T-helper 17 cell (primary cell): ENCODE measurements around the gene SOX8. TPM values are rescaled to one million over a fixed set of nuclear protein-coding genes. Genes with fewer than 3 reads are reported as not detected.

Experiments
- ATAC-seq: fragments of 150-1000 bp; cut with Tn5 transposase; 2 replicates; pipeline ENCODE4 v1.10.0; 2021; ENCODE audit warnings: mild to moderate bottlenecking, moderate library complexity
- DNase-seq, 3 donors: peaks; one replicate each; pipeline versions ENCODE4 v3.0.0 to v3.0.0-alpha.2; 2020 to 2021
- H3K9me3 ChIP-seq: one replicate; pipeline ENCODE4 v1.7.0; 2013; ENCODE audit warnings: low read length, mild to moderate bottlenecking; ENCODE audit not compliant: control insufficient read depth, poor library complexity, severe bottlenecking
- H3K27ac Mint-ChIP-seq: one replicate; pipeline ENCODE4 v1.8.0; 2022; ENCODE audit warnings: mild to moderate bottlenecking, moderate library complexity, mixed read lengths
- H3K27me3 Mint-ChIP-seq: one replicate; pipeline ENCODE4 v1.8.0; 2022; ENCODE audit warnings: mixed read lengths
- H3K36me3 Mint-ChIP-seq: one replicate; pipeline ENCODE4 v1.8.0; 2022; ENCODE audit warnings: low read depth, mixed read lengths
- H3K4me1 Mint-ChIP-seq: one replicate; pipeline ENCODE4 v1.8.0; 2022; ENCODE audit warnings: mild to moderate bottlenecking, mixed read lengths
- H3K4me3 Mint-ChIP-seq: one replicate; pipeline ENCODE4 v1.8.0; 2022; ENCODE audit warnings: mild to moderate bottlenecking, moderate library complexity, mixed read lengths
- total RNA-seq, 4 donors: library from RNA in 2 of 4; stranded (reverse) in 2 of 4; gene quantifications; one replicate each; pipeline ENCODE4 v1.2.3 and lab custom pipeline; 2022 to 2026

Gene SOX8
- total RNA-seq, 2 donors from 2014 or later = 1.1 to 3.1 TPM

GRCh38 chr16:962901-963814 lies 18.4 kb upstream of the SOX8 start:
- H3K36me3 Mint-ChIP-seq = peaks cover 2% of the 10 kb centered on the region
- peaks cover 23% of the 10 kb centered on the region for H3K4me1 Mint-ChIP-seq
- ATAC-seq (no peak), DNase-seq (no peak)
- peak overlapping the region; percentile 97 for H3K27ac Mint-ChIP-seq
- peak overlapping the region; percentile 90 for H3K4me3 Mint-ChIP-seq
- H3K9me3 ChIP-seq = no peaks in the 10 kb centered on the region
- no peaks in the 10 kb centered on the region for H3K27me3 Mint-ChIP-seq

GRCh38 chr16:963913-964312 lies 17.7 kb upstream of the SOX8 start:
- Mint-ChIP-seq H3K27me3 (no peaks in the 10 kb centered on the region), H3K27ac (peak overlapping the region; percentile 97), H3K4me1 (peaks cover 23% of the 10 kb centered on the region), H3K4me3 (peak overlapping the region; percentile 90), H3K36me3 (peaks cover 2% of the 10 kb centered on the region)
- no peaks in the 10 kb centered on the region for H3K9me3 ChIP-seq
- ATAC-seq (peak; percentile 17), DNase-seq (no peak)

DNA sequence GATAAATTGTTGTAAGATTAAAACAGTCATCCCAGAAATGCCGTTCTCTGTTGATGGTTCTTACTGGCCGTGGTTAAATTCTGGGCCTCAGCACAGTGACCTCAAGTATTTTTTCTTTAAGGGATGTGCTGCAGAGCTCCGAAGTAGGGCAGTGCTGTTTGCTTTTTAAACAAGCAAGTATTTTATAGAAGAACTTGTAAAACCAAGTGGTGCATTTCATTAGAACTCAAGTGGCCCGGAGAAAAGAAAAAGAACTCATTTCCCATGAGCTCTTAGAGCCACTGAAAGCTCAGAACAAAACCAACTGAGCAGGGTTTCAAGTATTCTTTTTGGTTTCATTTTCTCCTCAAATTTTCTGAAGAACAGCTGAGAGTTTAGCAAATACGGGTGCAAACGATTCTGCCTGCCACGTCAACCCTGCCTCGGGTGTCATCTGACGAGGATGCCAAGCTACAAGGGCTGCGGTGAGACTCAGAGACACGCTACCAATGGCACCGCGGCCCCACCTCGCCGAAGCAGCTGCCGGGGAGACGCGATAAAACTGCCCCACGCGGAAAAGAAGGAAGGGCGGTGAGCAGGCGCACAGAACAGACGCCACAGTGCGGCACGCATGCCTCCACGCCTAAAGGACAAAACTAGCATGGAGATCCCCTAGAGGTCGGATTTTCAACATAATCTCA lies 17.1 kb upstream of the SOX8 start:
- peak; percentile 46 to 76 (median 72) for DNase-seq
- peak overlapping the region; percentile 97 for H3K27ac Mint-ChIP-seq
- H3K4me1 Mint-ChIP-seq = peaks cover 20% of the 10 kb centered on the region
- no peaks in the 10 kb centered on the region for H3K27me3 Mint-ChIP-seq
- H3K9me3 ChIP-seq = no peaks in the 10 kb centered on the region
- H3K36me3 Mint-ChIP-seq = peaks cover 2% of the 10 kb centered on the region
- peak overlapping the region; percentile 90 for H3K4me3 Mint-ChIP-seq
- peak; percentile 96 for ATAC-seq

DNA sequence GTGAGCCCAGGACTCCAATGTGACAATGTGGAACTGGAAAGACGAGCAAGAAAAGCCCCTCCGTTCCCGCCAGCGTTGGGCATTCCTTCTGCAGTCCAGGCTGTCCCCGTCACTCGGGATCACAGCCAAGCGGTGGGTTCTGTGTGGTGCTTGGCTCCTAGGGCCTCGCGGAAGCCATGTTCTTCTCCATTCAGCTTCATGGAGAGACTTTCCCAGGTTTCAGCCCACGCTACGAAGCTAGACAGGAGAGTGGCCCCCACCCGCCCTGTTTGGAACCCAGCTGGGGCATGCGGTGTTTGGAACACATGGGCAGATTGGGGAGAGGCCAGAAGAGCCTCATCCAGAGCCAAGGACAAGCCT lies 16.6 kb upstream of the SOX8 start:
- H3K4me1 Mint-ChIP-seq = peaks cover 20% of the 10 kb centered on the region
- no peak for DNase-seq
- no peaks in the 10 kb centered on the region for H3K27me3 Mint-ChIP-seq
- peak overlapping the region; percentile 90 for H3K4me3 Mint-ChIP-seq
- no peaks in the 10 kb centered on the region for H3K9me3 ChIP-seq
- H3K27ac Mint-ChIP-seq = peak overlapping the region; percentile 97
- peaks cover 2% of the 10 kb centered on the region for H3K36me3 Mint-ChIP-seq
- no peak for ATAC-seq

DNA sequence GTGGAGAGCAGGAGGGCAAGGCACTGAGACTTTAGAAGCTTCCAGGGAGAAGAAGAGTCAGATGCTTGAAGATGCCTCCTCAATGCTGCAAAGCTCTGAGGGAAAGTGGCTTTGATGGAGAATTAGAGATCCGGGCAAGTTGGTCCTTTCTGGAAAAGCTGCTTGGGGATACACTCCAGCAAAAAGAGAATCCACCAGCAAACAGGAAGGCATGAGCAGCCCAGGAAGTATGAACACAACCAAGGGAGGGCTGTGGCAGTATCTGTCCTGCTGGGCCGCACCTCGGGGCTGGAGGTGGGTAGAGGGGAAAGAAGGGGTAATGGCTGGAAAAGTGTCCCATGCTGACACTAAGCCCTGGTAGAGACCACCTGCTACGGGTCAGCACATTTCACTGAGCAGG lies 16.1 kb upstream of the SOX8 start:
- no peaks in the 10 kb centered on the region for H3K9me3 ChIP-seq
- peaks cover 20% of the 10 kb centered on the region for H3K4me1 Mint-ChIP-seq
- H3K27me3 Mint-ChIP-seq = no peaks in the 10 kb centered on the region
- H3K36me3 Mint-ChIP-seq = peaks cover 2% of the 10 kb centered on the region
- ATAC-seq (no peak), DNase-seq (no peak)
- H3K27ac Mint-ChIP-seq = peak overlapping the region; percentile 97
- H3K4me3 Mint-ChIP-seq = no peak overlapping the region

GRCh38 chr16:966035-966434 lies 15.5 kb upstream of the SOX8 start:
- Mint-ChIP-seq H3K27me3 (no peaks in the 10 kb centered on the region), H3K4me1 (peaks cover 20% of the 10 kb centered on the region), H3K27ac (peak overlapping the region; percentile 97), H3K36me3 (peaks cover 2% of the 10 kb centered on the region), H3K4me3 (no peak overlapping the region)
- DNase-seq (no peak), ATAC-seq (no peak)
- H3K9me3 ChIP-seq = no peaks in the 10 kb centered on the region

DNA sequence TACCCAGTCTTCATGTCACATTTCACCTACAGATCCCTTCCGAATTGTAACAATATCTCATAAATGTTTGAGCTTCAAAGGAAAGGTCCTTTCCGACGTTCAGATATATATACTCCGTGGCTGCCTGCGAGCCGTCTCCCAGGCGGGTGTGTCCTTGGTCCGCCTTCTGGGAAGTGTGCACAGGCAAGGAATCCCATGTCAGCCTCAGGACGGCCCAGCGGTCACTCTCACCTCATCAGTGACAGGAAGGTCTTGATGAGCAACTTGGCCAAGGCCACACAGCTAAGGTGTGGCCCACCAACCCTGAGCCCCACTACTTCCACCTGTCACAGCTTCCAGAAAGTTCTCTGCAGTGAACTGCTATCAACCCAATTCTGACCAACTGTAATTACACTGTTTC lies 15.1 kb upstream of the SOX8 start:
- Mint-ChIP-seq H3K4me3 (no peak overlapping the region), H3K4me1 (peaks cover 22% of the 10 kb centered on the region), H3K36me3 (peaks cover 2% of the 10 kb centered on the region), H3K27me3 (no peaks in the 10 kb centered on the region), H3K27ac (peak overlapping the region; percentile 79)
- no peaks in the 10 kb centered on the region for H3K9me3 ChIP-seq
- ATAC-seq (no peak), DNase-seq (no peak)

GRCh38 chr16:967077-967541 lies 14.5 kb upstream of the SOX8 start:
- H3K27ac Mint-ChIP-seq = no peak overlapping the region
- H3K4me3 Mint-ChIP-seq = no peak overlapping the region
- no peaks in the 10 kb centered on the region for H3K27me3 Mint-ChIP-seq
- ATAC-seq (no peak), DNase-seq (no peak)
- H3K36me3 Mint-ChIP-seq = peaks cover 2% of the 10 kb centered on the region
- peaks cover 23% of the 10 kb centered on the region for H3K4me1 Mint-ChIP-seq
- H3K9me3 ChIP-seq = no peaks in the 10 kb centered on the region

DNA sequence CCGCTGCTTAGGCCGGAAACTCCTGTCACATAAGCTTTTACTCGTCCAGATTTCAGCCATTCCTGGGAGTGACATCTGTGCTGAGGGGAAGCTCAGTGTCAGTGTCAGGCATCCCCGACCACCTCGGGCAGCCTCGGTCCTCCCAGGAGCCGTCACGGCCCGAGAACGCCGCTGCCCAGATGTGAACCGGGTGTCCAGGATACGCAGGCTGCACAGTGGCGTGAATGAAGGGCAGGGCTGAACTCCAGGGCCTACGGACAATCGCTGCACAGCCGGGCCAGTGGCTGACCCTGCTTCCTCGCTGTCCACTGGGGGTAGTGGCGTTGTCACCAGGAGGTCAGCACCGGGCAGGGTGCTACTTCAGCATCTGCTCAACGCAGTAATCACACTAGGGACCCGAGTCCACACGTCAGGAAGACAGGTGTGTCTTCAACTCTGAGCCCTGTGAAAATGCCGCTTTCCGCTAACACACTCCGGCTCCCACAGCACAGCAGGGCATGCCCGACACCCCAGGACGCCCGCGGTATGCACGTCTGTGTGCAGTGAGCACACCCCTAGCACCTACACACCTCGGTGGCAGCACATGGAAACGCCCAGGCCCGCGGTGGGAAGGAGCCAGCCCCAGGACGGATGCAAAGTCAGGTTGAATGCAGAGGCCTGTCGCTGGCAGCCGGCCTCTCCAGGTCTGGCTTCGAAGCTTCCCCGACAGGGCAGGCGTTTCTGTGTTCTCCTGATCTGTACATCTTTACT lies 13.8 kb upstream of the SOX8 start:
- Mint-ChIP-seq H3K4me1 (peaks cover 23% of the 10 kb centered on the region), H3K4me3 (no peak overlapping the region), H3K27me3 (no peaks in the 10 kb centered on the region), H3K27ac (peak overlapping the region; percentile 47), H3K36me3 (peaks cover 2% of the 10 kb centered on the region)
- ATAC-seq = no peak
- H3K9me3 ChIP-seq = no peaks in the 10 kb centered on the region
- no peak for DNase-seq

- Mint-ChIP-seq H3K27me3 (no peaks in the 10 kb centered on the region), H3K36me3 (peaks cover 2% of the 10 kb centered on the region), H3K4me1 (peaks cover 20% of the 10 kb centered on the region), H3K4me3 (peak overlapping the region; percentile 74), H3K27ac (peak overlapping the region; percentile 47)
- no peak for ATAC-seq
- no peak for DNase-seq
- no peaks in the 10 kb centered on the region for H3K9me3 ChIP-seq
Measured at GRCh38 chr16:968620-969019, 12.9 kb upstream of the SOX8 start.

GRCh38 chr16:969508-970385 lies 11.8 kb upstream of the SOX8 start:
- no peaks in the 10 kb centered on the region for H3K9me3 ChIP-seq
- Mint-ChIP-seq H3K27ac (no peak overlapping the region), H3K4me3 (peak overlapping the region; percentile 81), H3K36me3 (peaks cover under 1% of the 10 kb centered on the region), H3K4me1 (peaks cover 13% of the 10 kb centered on the region), H3K27me3 (no peaks in the 10 kb centered on the region)
- ATAC-seq (no peak), DNase-seq (no peak)

DNA sequence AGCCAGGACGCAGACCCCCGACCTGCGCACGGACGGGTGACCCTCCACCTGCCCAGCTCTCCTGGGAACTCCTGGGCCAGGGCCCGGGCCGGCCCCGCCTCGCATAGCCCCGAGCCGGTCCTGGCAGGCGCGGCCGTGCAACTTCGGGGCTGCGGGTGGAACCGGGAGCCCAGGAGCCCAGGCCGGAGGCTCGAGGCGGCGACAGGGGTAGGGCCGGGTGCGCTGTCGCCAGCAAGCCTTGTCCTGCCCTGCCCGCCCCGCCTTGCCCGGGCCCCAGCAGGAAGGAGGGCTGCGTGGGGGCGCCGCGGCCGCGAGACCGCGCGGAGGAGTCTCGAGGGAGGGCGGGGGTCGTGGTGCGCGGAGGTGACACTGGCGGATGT lies 11.2 kb upstream of the SOX8 start:
- ATAC-seq (no peak), DNase-seq (no peak)
- peaks cover 7% of the 10 kb centered on the region for H3K4me1 Mint-ChIP-seq
- peak overlapping the region; percentile 81 for H3K4me3 Mint-ChIP-seq
- no peaks in the 10 kb centered on the region for H3K36me3 Mint-ChIP-seq
- H3K9me3 ChIP-seq = no peaks in the 10 kb centered on the region
- no peaks in the 10 kb centered on the region for H3K27me3 Mint-ChIP-seq
- no peak overlapping the region for H3K27ac Mint-ChIP-seq
